Peyer's patch (tissue), 4 donors: ENCODE results near the gene ZEB1. TPM values are rescaled to one million over a fixed set of nuclear protein-coding genes. Genes with fewer than 3 reads are reported as not detected.

ENCODE experiments used
- DNase-seq, 3 donors: peaks; one replicate each; pipeline ENCODE4 v3.0.0-alpha.2; 2017 to 2019
- H3K27ac ChIP-seq, 4 donors: fragments of 200-600 bp; sonication (generic); one replicate each; pipeline ENCODE4 v1.5.1; 2016 to 2019
- H3K27me3 ChIP-seq, 2 donors: fragments of 200-600 bp; sonication (generic); one replicate each; pipeline ENCODE4 v1.5.1; 2019
- H3K36me3 ChIP-seq, 3 donors: fragments of 200-600 bp; sonication (generic); one replicate each; pipeline ENCODE4 v1.5.1; 2016 to 2019
- H3K4me1 ChIP-seq, 4 donors: fragments of 200-600 bp; sonication (generic); one replicate each; pipeline ENCODE4 v1.5.1; 2016 to 2019
- H3K4me3 ChIP-seq, 4 donors: fragments of 200-600 bp; sonication (generic); 1 replicate in 3 of 4; 2 replicates in 1 of 4; pipeline ENCODE4 v1.5.1; 2016 to 2019; ENCODE audit warnings: mild to moderate bottlenecking in 1 of 4
- H3K9me3 ChIP-seq, 4 donors: fragments of 200-600 bp; sonication (generic); one replicate each; pipeline ENCODE4 v1.5.1; 2016 to 2019; ENCODE audit warnings: mild to moderate bottlenecking in 1 of 4
- POLR2A ChIP-seq, 2 donors: fragments of 450-650 bp; IDR thresholded peaks; one replicate each; pipeline ENCODE4 v1.5.1; 2017; ENCODE audit warnings: antibody characterized with exemption in 2 of 2, mild to moderate bottlenecking in 2 of 2, moderate library complexity in 2 of 2
- total RNA-seq, 4 donors: library from RNA; depleted of rRNA; stranded (reverse); fragments of >200 nt; gene quantifications; one replicate each; pipeline ENCODE4 v1.1.0, GENCODE V29; 2016
- TF ChIP-seq, protein P1 (sequence below), 6 experiments: fragments of 450-650 bp in 4 of 6; fragments of 200-600 bp in 2 of 6; sonication (generic) in 1 of 6; IDR thresholded peaks; one replicate each; pipeline ENCODE4 v1.5.1; 2017 to 2019; ENCODE audit warnings: antibody characterized with exemption in 6 of 6, mild to moderate bottlenecking in 3 of 6, moderate library complexity in 1 of 6

Gene ZEB1
- total RNA-seq, 4 donors from 2014 or later, result 6.1 to 75.9 (median 16.8) TPM

DNA sequence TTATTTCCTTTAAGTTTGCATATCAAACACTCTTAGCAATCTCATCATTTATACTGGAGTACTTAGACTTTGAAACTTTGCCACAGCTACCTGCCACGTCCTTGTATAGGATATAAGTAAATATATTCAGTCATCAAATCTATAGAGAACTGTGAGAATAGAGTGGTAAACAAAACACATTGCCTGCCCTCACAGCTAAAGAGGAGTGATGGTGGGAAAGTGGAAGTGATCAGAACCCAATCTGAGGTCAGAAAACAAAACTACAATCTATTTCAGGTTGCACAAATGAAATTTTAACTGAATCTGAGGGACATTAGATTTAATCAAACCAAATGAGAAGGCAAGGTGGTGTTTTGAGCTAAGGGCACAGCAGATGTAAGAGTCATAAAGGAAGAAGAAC, 74.8 kb downstream of the ZEB1 start:
- Histone ChIP-seq H3K27me3 (no peaks in the 10 kb centered on the region), H3K4me3 (no peak overlapping the region), H3K27ac (no peak overlapping the region), H3K4me1 (no peaks in the 10 kb centered on the region), H3K9me3 (no peaks in the 10 kb centered on the region), H3K36me3 (no peaks in the 10 kb centered on the region)
- DNase-seq, result no peak
- TF ChIP-seq POLR2A (IDR thresholded peaks at IDR 0.05), result no peak
- TF ChIP-seq, protein P1, sequence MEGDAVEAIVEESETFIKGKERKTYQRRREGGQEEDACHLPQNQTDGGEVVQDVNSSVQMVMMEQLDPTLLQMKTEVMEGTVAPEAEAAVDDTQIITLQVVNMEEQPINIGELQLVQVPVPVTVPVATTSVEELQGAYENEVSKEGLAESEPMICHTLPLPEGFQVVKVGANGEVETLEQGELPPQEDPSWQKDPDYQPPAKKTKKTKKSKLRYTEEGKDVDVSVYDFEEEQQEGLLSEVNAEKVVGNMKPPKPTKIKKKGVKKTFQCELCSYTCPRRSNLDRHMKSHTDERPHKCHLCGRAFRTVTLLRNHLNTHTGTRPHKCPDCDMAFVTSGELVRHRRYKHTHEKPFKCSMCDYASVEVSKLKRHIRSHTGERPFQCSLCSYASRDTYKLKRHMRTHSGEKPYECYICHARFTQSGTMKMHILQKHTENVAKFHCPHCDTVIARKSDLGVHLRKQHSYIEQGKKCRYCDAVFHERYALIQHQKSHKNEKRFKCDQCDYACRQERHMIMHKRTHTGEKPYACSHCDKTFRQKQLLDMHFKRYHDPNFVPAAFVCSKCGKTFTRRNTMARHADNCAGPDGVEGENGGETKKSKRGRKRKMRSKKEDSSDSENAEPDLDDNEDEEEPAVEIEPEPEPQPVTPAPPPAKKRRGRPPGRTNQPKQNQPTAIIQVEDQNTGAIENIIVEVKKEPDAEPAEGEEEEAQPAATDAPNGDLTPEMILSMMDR (IDR thresholded peaks at IDR 0.05), result no peak

DNA sequence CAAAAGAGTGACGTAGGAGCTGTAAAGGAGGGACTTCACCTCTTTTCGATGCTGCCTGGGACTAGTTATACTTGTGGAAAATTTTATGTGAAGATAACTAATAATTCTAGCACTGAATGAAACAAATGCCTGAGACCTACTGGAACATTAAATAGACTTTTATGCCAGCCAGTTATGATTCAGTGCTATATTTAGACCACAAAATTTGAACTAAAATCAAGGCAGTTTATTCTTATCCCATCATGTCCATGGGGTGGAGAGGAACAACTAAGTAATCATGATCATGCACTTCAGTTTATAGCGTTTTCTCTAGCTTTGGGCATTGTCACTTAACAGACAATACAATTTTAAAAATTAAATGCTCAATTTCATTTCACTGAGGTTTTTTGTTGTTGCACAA, 76.7 kb downstream of the ZEB1 start:
- TF ChIP-seq, protein P1 (IDR thresholded peaks at IDR 0.05), result no peak
- TF ChIP-seq POLR2A (IDR thresholded peaks at IDR 0.05), result no peak
- Histone ChIP-seq H3K9me3 (no peaks in the 10 kb centered on the region), H3K36me3 (no peaks in the 10 kb centered on the region), H3K4me3 (no peak overlapping the region), H3K27ac (no peak overlapping the region), H3K4me1 (no peaks in the 10 kb centered on the region), H3K27me3 (no peaks in the 10 kb centered on the region)
- no peak for DNase-seq

DNA sequence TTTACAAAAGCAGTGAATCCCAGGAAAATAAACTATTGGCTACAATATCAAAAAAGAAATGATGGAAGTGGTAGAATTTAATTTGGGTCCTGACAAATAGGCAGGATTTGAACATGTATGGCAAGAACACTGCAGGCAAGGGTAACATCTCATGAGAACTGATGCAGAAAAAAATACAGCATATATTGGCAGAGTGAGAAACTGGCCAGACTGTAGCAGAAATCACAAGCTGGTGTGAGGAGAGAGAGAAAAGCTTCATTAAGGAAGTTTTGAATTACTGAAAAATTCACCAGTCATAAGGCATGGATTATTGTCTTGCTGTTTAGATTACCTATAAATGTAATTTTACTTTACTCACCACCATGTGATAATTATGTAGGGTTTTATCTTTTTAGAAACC, 77.4 kb downstream of the ZEB1 start:
- no peaks in the 10 kb centered on the region for H3K4me1 ChIP-seq
- H3K27me3 ChIP-seq, result no peaks in the 10 kb centered on the region
- no peaks in the 10 kb centered on the region for H3K36me3 ChIP-seq
- no peaks in the 10 kb centered on the region for H3K9me3 ChIP-seq
- DNase-seq, result no peak
- no peak overlapping the region for H3K27ac ChIP-seq
- H3K4me3 ChIP-seq, result no peak overlapping the region
- no peak for TF ChIP-seq POLR2A (IDR thresholded peaks at IDR 0.05)
- TF ChIP-seq, protein P1 (IDR thresholded peaks at IDR 0.05), result no peak

DNA sequence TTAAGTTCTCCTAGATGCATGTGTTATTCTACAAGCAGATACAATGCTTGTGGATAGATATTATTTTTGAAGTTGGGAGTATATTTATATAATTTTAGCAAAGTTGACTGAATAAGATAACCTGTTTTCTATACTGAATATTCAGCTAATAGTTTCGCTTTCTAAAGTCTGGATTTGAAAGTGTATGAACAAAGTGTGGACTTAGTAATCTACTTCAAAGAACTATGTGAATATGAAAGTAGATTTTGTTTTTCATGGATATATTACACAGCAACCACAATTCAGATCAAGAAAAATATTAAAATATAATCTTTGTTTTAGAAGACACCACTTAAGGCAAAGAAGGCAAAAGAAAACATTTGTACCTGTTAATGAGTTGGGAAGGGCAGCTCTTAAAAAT, 78.8 kb downstream of the ZEB1 start:
- TF ChIP-seq, protein P1 (IDR thresholded peaks at IDR 0.05), result no peak
- TF ChIP-seq POLR2A (IDR thresholded peaks at IDR 0.05), result no peak
- DNase-seq, result no peak
- Histone ChIP-seq H3K27ac (no peak overlapping the region), H3K4me3 (no peak overlapping the region), H3K27me3 (no peaks in the 10 kb centered on the region), H3K4me1 (no peaks in the 10 kb centered on the region), H3K9me3 (no peaks in the 10 kb centered on the region), H3K36me3 (no peaks in the 10 kb centered on the region)

DNA sequence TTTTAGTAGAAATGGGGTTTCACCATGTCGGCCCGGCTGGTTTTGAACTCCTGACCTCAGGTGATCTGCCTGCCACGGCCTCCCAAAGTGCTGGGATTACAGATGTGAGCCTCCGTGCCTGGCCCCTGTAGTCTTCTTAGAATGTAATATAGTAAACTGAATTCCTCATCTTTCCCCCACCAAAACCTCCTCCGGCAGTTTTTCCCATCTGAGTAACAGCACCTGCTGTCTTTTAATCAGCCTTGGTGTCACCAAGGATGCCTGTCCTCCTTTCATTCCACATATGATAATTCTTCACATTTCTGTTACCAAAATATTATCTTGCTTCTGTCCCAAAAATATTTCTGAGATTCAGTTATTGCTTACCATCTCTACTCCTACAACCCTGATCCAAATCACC, 80.2 kb downstream of the ZEB1 start:
- no peaks in the 10 kb centered on the region for H3K9me3 ChIP-seq
- H3K27me3 ChIP-seq, result no peaks in the 10 kb centered on the region
- no peaks in the 10 kb centered on the region for H3K36me3 ChIP-seq
- no peaks in the 10 kb centered on the region for H3K4me1 ChIP-seq
- no peak overlapping the region for H3K27ac ChIP-seq
- TF ChIP-seq POLR2A (IDR thresholded peaks at IDR 0.05), result no peak
- TF ChIP-seq, protein P1 (IDR thresholded peaks at IDR 0.05), result no peak
- no peak for DNase-seq
- no peak overlapping the region for H3K4me3 ChIP-seq

DNA sequence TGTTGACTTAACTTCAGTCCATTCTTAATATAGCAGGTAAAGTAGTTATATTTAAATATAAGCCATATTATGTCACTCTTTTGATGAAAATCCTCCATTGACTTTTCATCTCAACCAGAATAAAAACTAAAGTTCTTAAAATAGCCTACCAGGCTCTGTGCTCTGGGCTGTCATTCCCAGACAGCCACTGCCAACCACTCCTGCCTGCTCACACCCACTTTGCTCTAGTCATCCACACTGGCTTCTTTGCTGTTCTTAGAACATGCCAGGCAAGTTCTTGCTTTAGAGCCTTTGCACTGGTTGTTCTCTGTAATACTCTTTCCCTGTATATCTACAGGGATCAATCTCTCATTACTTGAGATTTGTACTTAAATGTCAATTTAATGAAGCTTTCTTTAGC, 80.6 kb downstream of the ZEB1 start:
- Histone ChIP-seq H3K27ac (no peak overlapping the region), H3K9me3 (no peaks in the 10 kb centered on the region), H3K27me3 (no peaks in the 10 kb centered on the region), H3K36me3 (no peaks in the 10 kb centered on the region), H3K4me3 (no peak overlapping the region), H3K4me1 (no peaks in the 10 kb centered on the region)
- TF ChIP-seq POLR2A (IDR thresholded peaks at IDR 0.05), result no peak
- TF ChIP-seq, protein P1 (IDR thresholded peaks at IDR 0.05), result no peak
- no peak for DNase-seq
